ENCODE measurements around the gene ZMYM4.

The ZMYM4 gene

DNA sequence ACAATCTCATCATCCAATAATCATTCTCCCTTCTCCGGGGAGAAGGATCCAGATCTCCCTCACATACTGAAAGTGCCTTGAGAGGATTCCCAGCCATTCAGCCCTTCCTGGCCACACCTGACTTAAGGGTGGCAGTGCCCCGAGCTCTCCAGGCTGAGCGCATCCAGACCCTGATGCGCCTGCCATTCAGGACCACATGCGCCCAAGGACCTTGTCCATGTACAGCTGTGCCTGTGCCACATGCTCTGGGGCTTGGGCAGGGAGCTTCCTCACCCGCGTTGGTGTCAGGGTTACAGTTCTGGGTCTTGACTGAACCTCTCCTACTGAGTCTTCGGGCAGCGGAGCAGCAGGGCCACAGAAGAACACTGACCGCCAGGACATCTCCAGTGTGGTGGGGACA is 167.6 kb downstream of the ZMYM4 start:
- no peaks in the 10 kb centered on the region for H3K27me3 ChIP-seq (replicated peaks in 2 of 5; ENCODE audit: control insufficient read depth in 4 of 5, insufficient read depth in 5 of 5, low read length in 4 of 5)
- no peak for DNase-seq
- 96% methylated on average over 8 of the region's 10 CpGs for WGBS (ENCODE audit: insufficient coverage)
- H3K4me3 ChIP-seq (ENCODE audit: control insufficient read depth in 1 of 7, extremely low read depth in 1 of 7, insufficient read depth in 4 of 7, low read depth in 2 of 7, low read length in 6 of 7), result no peak overlapping the region
- H3K9me3 ChIP-seq (ENCODE audit: control extremely low read depth in 1 of 5, control insufficient read depth in 4 of 5, insufficient read depth in 2 of 5, low read depth in 1 of 5, low read length in 4 of 5), result no peaks in the 10 kb centered on the region
- H3K27ac ChIP-seq (ENCODE audit: insufficient read depth in 1 of 2, low read depth in 1 of 2, low read length in 2 of 2, poor library complexity in 1 of 2, severe bottlenecking in 2 of 2), result no peak overlapping the region
- H3K36me3 ChIP-seq (ENCODE audit: control insufficient read depth in 4 of 4, insufficient read depth in 4 of 4, low read length in 3 of 4), result peaks cover 17 to 74% (median 47%) of the 10 kb centered on the region in 4 experiments
- H3K4me1 ChIP-seq (ENCODE audit: control extremely low read depth in 1 of 4, control insufficient read depth in 4 of 4, insufficient read depth in 4 of 4, low read length in 3 of 4), result peaks cover 0 to 5% (median 1%) of the 10 kb centered on the region in 4 experiments
- POLR2A ChIA-PET, result no interaction called here
- CTCF ChIA-PET, result interaction anchor here (2.3 kb wide), 1 partner anchor 17 kb away, joined by 6 read pairs; no protein-coding TSS in a partner anchor

DNA sequence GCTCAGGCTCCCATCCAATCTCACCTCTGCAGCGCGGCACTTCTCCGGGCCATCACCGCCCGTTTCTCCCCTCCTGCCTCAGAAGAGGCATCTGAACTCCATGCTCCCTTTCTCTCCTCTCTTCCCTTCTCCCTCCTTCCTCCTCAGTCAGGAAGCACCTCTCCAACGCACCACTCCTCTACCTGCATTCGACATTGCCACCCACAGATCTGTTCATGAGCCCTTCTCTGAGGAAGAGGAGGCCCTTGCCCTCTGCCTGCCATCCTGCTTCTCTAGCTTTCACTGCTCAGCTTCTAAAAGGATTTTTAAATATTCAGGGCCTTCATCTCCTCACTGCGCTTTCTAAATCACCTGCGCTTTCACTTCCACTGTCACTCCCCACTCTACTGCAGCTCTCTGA is 168.7 kb downstream of the ZMYM4 start:
- ChIA-PET CTCF (interaction anchor here (0.6 to 1.4 kb wide), 4 partner anchors 13 to 108 kb away, joined by 3 to 6 read pairs (median 3); no protein-coding TSS in a partner anchor), POLR2A (no interaction called here)
- DNase-seq, result no peak
- 97% methylated on average over 9 of the region's 9 CpGs for WGBS (ENCODE audit: insufficient coverage)
- Histone ChIP-seq H3K9me3 (ENCODE audit: control extremely low read depth in 1 of 5, control insufficient read depth in 4 of 5, insufficient read depth in 2 of 5, low read depth in 1 of 5, low read length in 4 of 5) (no peaks in the 10 kb centered on the region), H3K27ac (ENCODE audit: insufficient read depth in 1 of 2, low read depth in 1 of 2, low read length in 2 of 2, poor library complexity in 1 of 2, severe bottlenecking in 2 of 2) (peak overlapping the region in 1 of 2 experiments; percentile 15), H3K4me3 (ENCODE audit: control insufficient read depth in 1 of 7, extremely low read depth in 1 of 7, insufficient read depth in 4 of 7, low read depth in 2 of 7, low read length in 6 of 7) (no peak overlapping the region), H3K4me1 (ENCODE audit: control extremely low read depth in 1 of 4, control insufficient read depth in 4 of 4, insufficient read depth in 4 of 4, low read length in 3 of 4) (no peaks in the 10 kb centered on the region), H3K36me3 (ENCODE audit: control insufficient read depth in 4 of 4, insufficient read depth in 4 of 4, low read length in 3 of 4) (peaks cover 22 to 82% (median 56%) of the 10 kb centered on the region in 4 experiments), H3K27me3 (replicated peaks in 2 of 5; ENCODE audit: control insufficient read depth in 4 of 5, insufficient read depth in 5 of 5, low read length in 4 of 5) (no peaks in the 10 kb centered on the region)

DNA sequence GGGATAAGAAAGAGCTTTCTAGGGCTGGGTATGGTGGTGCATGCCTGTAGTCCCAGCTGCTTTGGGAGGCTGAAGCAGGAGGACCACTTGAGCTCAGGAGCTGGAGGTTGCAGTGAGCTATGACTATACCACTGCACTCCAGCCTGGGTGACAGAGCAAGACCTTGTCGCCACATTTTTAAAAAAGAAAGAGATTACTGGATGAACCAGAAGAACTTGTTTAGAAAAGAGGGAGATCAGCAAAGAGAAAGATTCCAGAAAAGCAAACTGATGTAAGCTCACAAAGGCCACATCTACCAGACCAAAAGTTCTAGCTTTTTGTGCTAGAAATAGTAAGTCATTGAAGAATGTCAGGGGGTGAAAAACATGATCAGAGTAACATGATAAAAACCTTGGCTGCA is 171.1 kb downstream of the ZMYM4 start:
- CTCF ChIA-PET, result interaction anchor here (1.0 to 1.7 kb wide), 3 partner anchors 8 to 118 kb away, joined by 3 to 8 read pairs (median 3); partner anchors contain the start of gene NCDN
- H3K36me3 ChIP-seq (ENCODE audit: control insufficient read depth in 4 of 4, insufficient read depth in 4 of 4, low read length in 3 of 4), result peaks cover 22 to 88% (median 52%) of the 10 kb centered on the region in 4 experiments

DNA sequence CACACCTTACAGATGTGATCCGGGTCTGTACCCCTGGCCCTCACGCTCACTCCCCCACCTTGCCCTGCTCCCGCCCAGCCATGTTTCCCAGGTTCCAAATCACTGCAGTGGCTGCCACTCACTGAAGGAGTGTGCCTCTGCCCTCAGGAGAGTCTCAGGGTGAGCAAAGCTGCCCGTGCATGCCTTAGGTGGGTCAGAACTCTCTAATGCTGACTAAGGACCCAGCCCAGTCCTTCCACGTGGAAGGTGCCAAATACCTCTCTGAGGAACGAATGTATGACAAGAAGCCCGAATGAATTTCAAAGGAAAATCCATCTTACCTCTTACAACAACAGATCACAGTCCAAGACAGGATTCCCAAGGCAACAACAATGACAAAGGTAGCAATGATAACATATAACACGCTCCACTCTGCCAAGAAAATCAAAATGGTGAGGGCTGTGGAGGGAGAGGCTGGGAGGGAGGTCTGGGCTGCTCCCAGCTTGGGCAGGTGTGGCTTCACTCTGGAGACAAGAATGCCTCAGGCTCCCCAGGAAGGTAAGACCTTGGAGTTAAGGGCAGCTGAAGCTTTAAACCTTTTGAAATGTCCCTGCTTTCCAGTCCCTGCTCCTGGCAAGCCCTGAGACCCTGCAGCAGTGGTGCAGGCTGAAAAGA is 173.5 kb downstream of the ZMYM4 start:
- 100% methylated on average over 5 of the region's 8 CpGs for WGBS (ENCODE audit: insufficient coverage)
- Histone ChIP-seq H3K9me3 (ENCODE audit: control extremely low read depth in 1 of 5, control insufficient read depth in 4 of 5, insufficient read depth in 2 of 5, low read depth in 1 of 5, low read length in 4 of 5) (no peaks in the 10 kb centered on the region), H3K36me3 (ENCODE audit: control insufficient read depth in 4 of 4, insufficient read depth in 4 of 4, low read length in 3 of 4) (peaks cover 22 to 84% (median 51%) of the 10 kb centered on the region in 4 experiments), H3K4me3 (ENCODE audit: control insufficient read depth in 1 of 7, extremely low read depth in 1 of 7, insufficient read depth in 4 of 7, low read depth in 2 of 7, low read length in 6 of 7) (no peak overlapping the region), H3K4me1 (ENCODE audit: control extremely low read depth in 1 of 4, control insufficient read depth in 4 of 4, insufficient read depth in 4 of 4, low read length in 3 of 4) (no peaks in the 10 kb centered on the region), H3K27ac (ENCODE audit: insufficient read depth in 1 of 2, low read depth in 1 of 2, low read length in 2 of 2, poor library complexity in 1 of 2, severe bottlenecking in 2 of 2) (no peak overlapping the region), H3K27me3 (replicated peaks in 2 of 5; ENCODE audit: control insufficient read depth in 4 of 5, insufficient read depth in 5 of 5, low read length in 4 of 5) (no peaks in the 10 kb centered on the region)
- ChIA-PET CTCF (interaction anchor here (1.1 kb wide), 1 partner anchor 10 kb away, joined by 3 read pairs; no protein-coding TSS in a partner anchor), POLR2A (no interaction called here)
- DNase-seq, result no peak

More for the DNA sequence above, 171.1 kb downstream of the ZMYM4 start:
- no peaks in the 10 kb centered on the region for H3K4me1 ChIP-seq (ENCODE audit: control extremely low read depth in 1 of 4, control insufficient read depth in 4 of 4, insufficient read depth in 4 of 4, low read length in 3 of 4)
- POLR2A ChIA-PET, result interaction anchor here (1.0 kb wide), 1 partner anchor 10 kb away, joined by 3 read pairs; no protein-coding TSS in a partner anchor
- H3K4me3 ChIP-seq (ENCODE audit: control insufficient read depth in 1 of 7, extremely low read depth in 1 of 7, insufficient read depth in 4 of 7, low read depth in 2 of 7, low read length in 6 of 7), result no peak overlapping the region
- DNase-seq, result no peak
- 100% methylated on average over 1 of the region's 1 CpG for WGBS (ENCODE audit: insufficient coverage)
- no peaks in the 10 kb centered on the region for H3K9me3 ChIP-seq (ENCODE audit: control extremely low read depth in 1 of 5, control insufficient read depth in 4 of 5, insufficient read depth in 2 of 5, low read depth in 1 of 5, low read length in 4 of 5)
- H3K27me3 ChIP-seq (replicated peaks in 2 of 5; ENCODE audit: control insufficient read depth in 4 of 5, insufficient read depth in 5 of 5, low read length in 4 of 5), result no peaks in the 10 kb centered on the region
- H3K27ac ChIP-seq (ENCODE audit: insufficient read depth in 1 of 2, low read depth in 1 of 2, low read length in 2 of 2, poor library complexity in 1 of 2, severe bottlenecking in 2 of 2), result no peak overlapping the region

DNA sequence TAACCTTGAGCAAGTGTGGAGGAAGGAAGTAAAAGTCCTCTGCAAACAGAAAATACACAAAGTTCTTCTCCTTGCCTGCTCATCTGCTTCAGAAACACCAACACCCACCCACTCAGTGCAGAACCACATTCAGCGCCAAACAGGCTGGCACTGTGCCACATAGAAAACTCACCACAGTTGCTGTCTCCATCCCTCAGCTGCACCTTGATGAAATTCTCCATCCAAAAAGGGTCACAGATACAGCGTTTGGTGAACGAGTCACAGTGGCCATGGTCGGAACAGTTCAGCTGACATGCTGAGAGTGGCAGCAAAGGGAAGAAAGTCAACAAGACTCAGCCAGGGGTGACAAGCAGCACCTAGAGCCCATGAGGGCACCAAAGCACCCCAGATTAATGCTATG is 174.2 kb downstream of the ZMYM4 start:
- POLR2A ChIA-PET, result no interaction called here

DNA sequence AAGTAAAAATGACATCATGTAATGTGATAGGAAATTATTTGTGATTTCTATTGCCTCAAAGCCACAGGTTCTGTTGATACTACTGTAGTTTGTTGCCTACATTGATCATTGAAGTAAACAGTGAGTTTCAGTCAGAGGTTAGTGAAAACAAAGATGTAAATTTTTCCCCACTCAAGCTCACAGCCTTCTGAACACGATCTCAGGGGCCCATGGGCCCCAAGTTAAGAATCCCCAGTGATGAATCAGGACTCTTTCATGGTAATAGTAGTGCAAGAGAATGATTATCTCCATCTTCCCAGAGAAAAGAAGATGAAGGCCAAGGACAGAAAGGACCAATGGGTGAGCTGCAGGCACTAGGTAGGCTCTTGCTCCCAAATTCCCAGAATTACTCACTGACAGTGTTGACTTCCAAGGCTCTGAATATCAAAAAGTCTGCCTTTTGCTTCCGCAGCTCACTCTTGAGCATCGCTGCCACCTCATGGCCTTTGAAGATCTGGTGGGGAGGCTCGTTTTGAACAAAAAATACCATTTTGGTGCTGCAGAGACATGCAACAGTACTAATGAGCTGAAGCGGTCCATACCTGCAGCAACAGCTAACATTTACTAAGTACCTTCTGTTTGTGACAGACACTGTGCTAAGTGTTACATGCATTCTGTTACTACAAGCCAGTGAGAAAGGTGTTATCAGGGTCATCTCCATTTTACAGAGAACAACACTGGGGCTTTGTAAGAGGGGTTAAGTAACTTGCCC is 175.4 kb downstream of the ZMYM4 start:
- 95% methylated on average over 3 of the region's 5 CpGs for WGBS (ENCODE audit: insufficient coverage)
- CTCF ChIA-PET, result interaction anchor here (0.9 to 1.5 kb wide), 4 partner anchors 9 to 283 kb away, joined by 3 to 5 read pairs (median 4); no protein-coding TSS in a partner anchor
- POLR2A ChIA-PET, result interaction anchor here (0.6 kb wide), 1 partner anchor 14 kb away, joined by 4 read pairs; no protein-coding TSS in a partner anchor
- no peak for DNase-seq
- Histone ChIP-seq H3K27ac (ENCODE audit: insufficient read depth in 1 of 2, low read depth in 1 of 2, low read length in 2 of 2, poor library complexity in 1 of 2, severe bottlenecking in 2 of 2) (no peak overlapping the region), H3K36me3 (ENCODE audit: control insufficient read depth in 4 of 4, insufficient read depth in 4 of 4, low read length in 3 of 4) (peaks cover 19 to 91% (median 56%) of the 10 kb centered on the region in 4 experiments), H3K9me3 (ENCODE audit: control extremely low read depth in 1 of 5, control insufficient read depth in 4 of 5, insufficient read depth in 2 of 5, low read depth in 1 of 5, low read length in 4 of 5) (no peaks in the 10 kb centered on the region), H3K27me3 (replicated peaks in 2 of 5; ENCODE audit: control insufficient read depth in 4 of 5, insufficient read depth in 5 of 5, low read length in 4 of 5) (no peaks in the 10 kb centered on the region), H3K4me3 (ENCODE audit: control insufficient read depth in 1 of 7, extremely low read depth in 1 of 7, insufficient read depth in 4 of 7, low read depth in 2 of 7, low read length in 6 of 7) (no peak overlapping the region), H3K4me1 (ENCODE audit: control extremely low read depth in 1 of 4, control insufficient read depth in 4 of 4, insufficient read depth in 4 of 4, low read length in 3 of 4) (no peaks in the 10 kb centered on the region)

More for the DNA sequence above, 174.2 kb downstream of the ZMYM4 start:
- Histone ChIP-seq H3K27ac (ENCODE audit: insufficient read depth in 1 of 2, low read depth in 1 of 2, low read length in 2 of 2, poor library complexity in 1 of 2, severe bottlenecking in 2 of 2) (no peak overlapping the region), H3K36me3 (ENCODE audit: control insufficient read depth in 4 of 4, insufficient read depth in 4 of 4, low read length in 3 of 4) (peaks cover 20 to 84% (median 48%) of the 10 kb centered on the region in 4 experiments), H3K4me3 (ENCODE audit: control insufficient read depth in 1 of 7, extremely low read depth in 1 of 7, insufficient read depth in 4 of 7, low read depth in 2 of 7, low read length in 6 of 7) (no peak overlapping the region), H3K9me3 (ENCODE audit: control extremely low read depth in 1 of 5, control insufficient read depth in 4 of 5, insufficient read depth in 2 of 5, low read depth in 1 of 5, low read length in 4 of 5) (no peaks in the 10 kb centered on the region), H3K4me1 (ENCODE audit: control extremely low read depth in 1 of 4, control insufficient read depth in 4 of 4, insufficient read depth in 4 of 4, low read length in 3 of 4) (no peaks in the 10 kb centered on the region), H3K27me3 (replicated peaks in 2 of 5; ENCODE audit: control insufficient read depth in 4 of 5, insufficient read depth in 5 of 5, low read length in 4 of 5) (no peaks in the 10 kb centered on the region)
- no peak for DNase-seq
- 92% methylated on average over 4 of the region's 4 CpGs for WGBS (ENCODE audit: insufficient coverage)
- CTCF ChIA-PET, result interaction anchor here (1.1 kb wide), 1 partner anchor 284 kb away, joined by 4 read pairs; no protein-coding TSS in a partner anchor

DNA sequence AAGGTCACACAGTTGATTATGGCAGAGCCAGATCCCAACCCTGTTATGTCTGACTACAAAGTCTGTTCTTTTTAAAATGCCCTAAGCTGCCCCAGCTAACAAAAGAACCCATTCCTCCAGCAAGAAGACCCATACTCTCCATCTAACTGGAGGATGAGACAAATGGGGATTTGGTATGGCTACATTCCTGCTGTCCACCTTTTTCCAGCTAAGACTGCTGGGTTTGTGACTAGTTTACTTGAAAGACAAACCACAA is 175.9 kb downstream of the ZMYM4 start:
- no peak for DNase-seq
- no peak overlapping the region for H3K4me3 ChIP-seq (ENCODE audit: control insufficient read depth in 1 of 7, extremely low read depth in 1 of 7, insufficient read depth in 4 of 7, low read depth in 2 of 7, low read length in 6 of 7)
- H3K27ac ChIP-seq (ENCODE audit: insufficient read depth in 1 of 2, low read depth in 1 of 2, low read length in 2 of 2, poor library complexity in 1 of 2, severe bottlenecking in 2 of 2), result no peak overlapping the region
- no peaks in the 10 kb centered on the region for H3K4me1 ChIP-seq (ENCODE audit: control extremely low read depth in 1 of 4, control insufficient read depth in 4 of 4, insufficient read depth in 4 of 4, low read length in 3 of 4)
- H3K9me3 ChIP-seq (ENCODE audit: control extremely low read depth in 1 of 5, control insufficient read depth in 4 of 5, insufficient read depth in 2 of 5, low read depth in 1 of 5, low read length in 4 of 5), result no peaks in the 10 kb centered on the region
- H3K27me3 ChIP-seq (replicated peaks in 2 of 5; ENCODE audit: control insufficient read depth in 4 of 5, insufficient read depth in 5 of 5, low read length in 4 of 5), result no peaks in the 10 kb centered on the region
- H3K36me3 ChIP-seq (ENCODE audit: control insufficient read depth in 4 of 4, insufficient read depth in 4 of 4, low read length in 3 of 4), result peaks cover 17 to 91% (median 58%) of the 10 kb centered on the region in 4 experiments
- ChIA-PET POLR2A (no interaction called here), CTCF (interaction anchor here (1.5 kb wide), 1 partner anchor 8 kb away, joined by 5 read pairs; no protein-coding TSS in a partner anchor)

Data from common myeloid progenitor, CD34-positive (primary cell).